HG03045 (cell line): ENCODE measurements around the gene CHMP6.

Experiments used
- ATAC-seq: cut with Tn5 transposase; IDR thresholded peaks from one replicate; pipeline ENCODE4 v1.9.1; 2021; ENCODE audit warnings: mild to moderate bottlenecking, moderate library complexity; ENCODE audit not compliant: unreplicated experiment

The CHMP6 gene

DNA sequence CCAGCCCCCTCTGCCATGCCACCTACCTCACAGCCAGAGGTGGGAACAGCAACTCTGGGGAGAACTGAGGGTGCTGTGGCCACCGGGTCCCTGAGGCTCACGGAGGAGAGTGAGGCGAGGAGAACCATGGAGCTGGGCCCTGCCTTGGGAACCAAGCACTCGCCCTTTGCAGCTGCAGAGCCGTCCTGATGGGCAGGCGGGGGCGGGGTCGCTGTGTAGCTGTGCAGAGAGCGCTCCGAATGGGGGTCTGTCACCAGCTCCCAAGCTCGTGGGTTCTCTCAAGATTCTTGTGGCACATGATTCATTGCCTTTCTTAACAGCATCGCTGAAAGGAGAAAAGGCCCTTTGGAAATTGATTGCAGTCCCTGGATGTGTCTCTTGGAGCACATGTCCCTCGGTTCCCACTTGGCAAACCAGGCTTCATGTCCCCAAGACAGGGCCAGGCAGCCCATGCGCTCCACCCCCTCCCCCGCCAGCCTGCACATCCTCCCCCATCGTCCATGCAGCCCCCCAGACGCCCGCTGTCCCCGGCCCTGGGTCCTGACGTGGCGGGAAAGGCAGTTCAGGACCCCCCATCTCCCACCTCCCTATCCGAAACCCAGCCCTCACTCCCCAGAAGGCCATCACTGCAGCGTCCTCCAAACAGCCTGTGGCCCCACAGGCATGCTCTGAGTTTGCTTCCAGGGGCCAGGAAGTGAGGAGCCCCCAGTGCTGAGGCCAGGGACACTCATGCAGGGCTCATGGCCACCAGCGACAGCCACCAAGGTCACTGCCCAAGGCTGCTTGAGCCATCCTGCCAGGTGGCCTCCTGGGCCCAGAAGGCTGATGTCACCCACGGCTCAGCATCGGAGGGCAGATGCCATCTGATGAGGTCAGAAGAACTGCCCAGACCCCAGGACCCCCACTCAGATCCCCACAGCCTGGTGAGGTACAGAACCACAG lies 20.6 kb upstream of the CHMP6 start:
- no peak for ATAC-seq

DNA sequence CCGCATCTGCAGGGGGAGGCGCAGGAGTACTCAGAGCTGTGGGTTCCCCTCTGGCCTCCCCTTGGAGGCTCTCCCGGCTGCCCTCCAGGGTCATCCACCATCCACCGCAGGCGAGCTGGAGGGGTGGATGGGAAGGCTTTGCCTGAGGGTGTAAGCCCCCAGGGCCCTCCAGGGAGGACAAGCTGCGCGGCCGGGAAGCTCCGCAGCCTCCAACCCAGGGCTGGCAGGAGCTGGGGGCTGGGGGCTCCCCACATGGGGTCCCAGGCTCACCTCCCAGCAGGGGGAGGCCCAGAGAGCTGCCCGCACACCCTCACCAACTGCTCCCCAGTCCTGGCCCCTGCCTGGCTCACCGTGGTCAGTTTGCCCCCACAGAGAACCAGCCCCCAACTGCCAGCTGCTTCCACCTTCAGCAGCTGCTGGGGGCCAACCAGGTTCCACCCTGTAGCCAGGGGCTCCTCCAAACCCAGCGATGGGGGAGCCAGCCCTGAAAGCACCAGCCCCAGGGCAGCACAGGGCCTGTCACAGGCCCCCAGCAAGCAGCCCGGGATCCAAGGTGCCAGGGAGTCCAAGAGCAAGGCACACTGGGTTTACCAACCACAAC lies 19.8 kb upstream of the CHMP6 start:
- no peak for ATAC-seq

DNA sequence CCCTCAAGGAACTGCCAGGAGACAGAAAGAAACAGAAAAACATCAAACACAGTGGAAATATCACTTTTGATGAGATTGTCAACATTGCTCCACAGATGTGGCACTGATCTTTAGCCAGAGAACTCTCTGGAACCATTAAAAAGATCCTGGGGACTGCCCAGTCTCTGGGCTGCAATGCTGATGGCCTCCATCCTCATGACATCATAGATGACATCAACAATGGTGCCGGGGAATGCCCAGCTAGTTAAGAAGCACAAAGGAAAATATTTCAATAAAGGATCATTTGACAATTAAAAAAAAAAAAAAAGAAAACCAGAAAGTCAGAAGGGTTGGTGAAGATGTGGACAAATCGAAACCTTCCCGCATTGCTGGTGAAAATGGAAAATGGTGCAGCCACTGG lies 14.9 kb upstream of the CHMP6 start:
- no peak for ATAC-seq

DNA sequence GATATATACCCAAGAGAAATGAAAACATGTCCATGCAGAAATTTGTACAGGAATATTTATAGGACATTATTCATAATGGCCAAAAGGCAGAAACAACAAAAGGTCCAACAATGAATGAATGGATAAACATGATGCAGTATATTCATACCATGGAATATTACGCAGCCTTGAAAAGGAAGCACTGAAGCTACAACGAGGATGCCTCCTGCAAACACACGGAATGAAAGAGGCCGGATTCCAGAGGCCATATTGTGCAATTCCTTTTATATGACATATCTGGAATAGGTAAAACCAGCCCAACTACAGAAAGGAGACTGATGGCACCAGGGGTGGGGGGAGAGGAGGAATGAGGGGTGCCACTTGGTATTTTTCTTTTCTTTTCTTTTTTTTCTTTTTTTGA lies 14.5 kb upstream of the CHMP6 start:
- ATAC-seq = no peak

DNA sequence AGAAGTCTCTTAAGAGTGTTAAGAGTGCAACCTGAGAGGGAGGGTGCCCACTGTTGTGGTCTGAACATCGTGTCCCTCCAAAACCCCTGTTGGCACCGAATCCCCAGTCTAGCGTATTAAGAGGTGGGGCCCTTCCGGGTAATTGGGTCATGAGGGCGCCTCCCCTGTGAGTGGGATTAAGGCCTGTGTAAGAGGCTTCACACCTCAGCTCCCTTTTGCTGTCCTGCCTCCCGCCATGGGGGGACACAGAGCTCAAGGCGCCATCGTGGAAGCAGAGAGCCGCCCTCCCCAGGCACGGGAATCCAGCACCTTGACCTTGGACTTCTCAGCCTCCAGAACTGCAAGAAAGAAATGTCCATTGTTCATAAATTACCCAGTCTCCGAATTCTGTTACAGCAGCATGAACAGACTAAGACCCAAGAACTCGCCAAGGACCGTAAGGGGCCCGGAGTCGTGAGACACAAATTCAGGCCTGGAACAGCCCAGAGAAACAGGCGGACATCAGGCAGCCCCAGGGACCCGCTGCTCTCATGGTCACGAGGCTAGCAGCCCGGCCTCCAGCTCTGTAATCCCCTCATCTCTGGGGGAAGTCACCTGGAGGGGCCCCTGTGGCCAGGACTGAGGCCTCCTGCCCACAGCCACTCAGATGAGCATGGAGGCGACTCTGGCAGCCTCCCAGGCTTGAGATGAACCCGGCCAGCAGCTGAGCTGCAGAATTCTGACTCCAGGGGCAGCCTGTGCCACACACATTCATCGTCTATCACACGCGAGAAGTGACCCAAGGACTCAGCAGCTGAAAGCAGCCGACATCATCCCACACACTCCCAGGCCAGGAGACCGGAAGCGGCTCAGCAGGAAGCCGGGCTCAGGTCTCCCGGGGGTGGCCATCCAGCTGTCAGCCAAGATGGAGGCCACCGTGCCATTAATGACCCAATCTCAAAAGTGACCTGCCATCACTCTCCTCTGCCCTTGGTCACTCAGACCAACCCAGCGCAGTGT lies 12.8 kb upstream of the CHMP6 start:
- no peak for ATAC-seq

DNA sequence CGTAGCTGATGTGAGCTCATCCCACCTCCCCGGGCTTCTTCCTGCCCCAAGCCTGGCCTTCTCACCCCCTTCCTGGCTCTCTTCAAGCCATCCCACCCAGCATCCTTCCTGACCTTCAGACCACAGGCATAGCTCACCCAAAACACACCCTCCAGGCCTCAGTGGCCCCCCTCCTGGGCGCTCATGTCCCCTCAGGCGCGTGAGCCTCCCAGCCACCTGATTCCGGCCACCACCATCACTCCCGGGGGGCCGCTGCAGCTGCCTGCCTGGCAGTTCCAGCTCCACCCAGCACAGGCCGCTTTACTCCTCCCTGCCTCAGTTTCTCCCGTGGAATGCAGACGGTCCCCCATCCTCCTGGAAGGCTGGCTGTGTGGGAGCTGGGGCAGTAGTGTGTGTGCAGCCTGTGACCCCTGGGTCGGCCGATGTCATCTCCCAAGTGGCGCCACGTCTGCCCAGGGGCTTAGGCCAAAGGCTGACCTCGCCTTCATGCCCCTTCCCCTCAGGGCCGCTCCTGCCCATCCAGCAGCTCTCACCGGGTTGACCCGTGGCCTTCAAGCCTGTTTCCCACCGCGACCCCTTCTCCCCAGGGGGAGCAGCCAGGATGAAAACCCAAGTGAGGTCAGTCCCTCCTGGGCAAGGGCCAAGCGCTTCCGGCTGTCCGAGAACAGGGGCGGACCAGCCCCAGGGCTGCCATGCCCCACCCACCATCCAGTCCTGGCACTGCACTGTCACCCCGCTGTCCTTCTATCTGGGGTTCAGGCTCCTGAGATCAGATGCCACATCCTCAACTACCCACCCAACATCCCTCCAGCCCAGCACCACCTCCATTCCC lies 11.9 kb upstream of the CHMP6 start:
- no peak for ATAC-seq

DNA sequence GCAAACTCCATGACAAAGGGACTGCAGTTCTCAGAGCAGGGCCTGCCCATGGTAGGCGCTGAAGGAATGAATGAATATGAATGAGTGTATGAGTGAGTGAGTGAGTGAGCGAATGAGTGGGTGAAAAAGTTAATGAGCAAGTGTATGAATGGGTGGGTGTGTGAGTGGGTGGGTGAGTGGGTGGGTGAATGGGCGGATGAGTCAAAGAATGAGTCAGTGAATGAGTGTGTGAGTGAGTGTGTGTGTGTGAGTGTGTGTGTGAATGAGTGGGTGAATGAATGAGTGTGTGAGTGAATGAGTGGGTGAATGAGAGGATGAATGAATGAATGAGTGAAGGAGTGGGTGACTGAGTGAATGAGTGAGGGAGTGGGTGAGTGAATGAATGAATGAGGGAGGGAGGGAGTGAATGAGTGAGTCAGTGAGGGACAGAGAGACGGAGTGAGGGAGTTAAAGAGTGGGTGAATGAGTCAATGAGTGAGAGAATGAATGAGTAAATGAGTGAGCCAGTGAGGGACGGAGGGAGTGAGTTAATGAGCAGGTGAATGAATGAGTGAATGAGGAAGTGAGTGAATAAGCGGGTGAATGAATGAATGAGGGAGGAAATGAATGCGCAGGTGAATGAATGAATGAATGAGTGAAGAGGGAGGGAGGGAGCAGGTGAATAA lies 11.1 kb upstream of the CHMP6 start:
- no peak for ATAC-seq

DNA sequence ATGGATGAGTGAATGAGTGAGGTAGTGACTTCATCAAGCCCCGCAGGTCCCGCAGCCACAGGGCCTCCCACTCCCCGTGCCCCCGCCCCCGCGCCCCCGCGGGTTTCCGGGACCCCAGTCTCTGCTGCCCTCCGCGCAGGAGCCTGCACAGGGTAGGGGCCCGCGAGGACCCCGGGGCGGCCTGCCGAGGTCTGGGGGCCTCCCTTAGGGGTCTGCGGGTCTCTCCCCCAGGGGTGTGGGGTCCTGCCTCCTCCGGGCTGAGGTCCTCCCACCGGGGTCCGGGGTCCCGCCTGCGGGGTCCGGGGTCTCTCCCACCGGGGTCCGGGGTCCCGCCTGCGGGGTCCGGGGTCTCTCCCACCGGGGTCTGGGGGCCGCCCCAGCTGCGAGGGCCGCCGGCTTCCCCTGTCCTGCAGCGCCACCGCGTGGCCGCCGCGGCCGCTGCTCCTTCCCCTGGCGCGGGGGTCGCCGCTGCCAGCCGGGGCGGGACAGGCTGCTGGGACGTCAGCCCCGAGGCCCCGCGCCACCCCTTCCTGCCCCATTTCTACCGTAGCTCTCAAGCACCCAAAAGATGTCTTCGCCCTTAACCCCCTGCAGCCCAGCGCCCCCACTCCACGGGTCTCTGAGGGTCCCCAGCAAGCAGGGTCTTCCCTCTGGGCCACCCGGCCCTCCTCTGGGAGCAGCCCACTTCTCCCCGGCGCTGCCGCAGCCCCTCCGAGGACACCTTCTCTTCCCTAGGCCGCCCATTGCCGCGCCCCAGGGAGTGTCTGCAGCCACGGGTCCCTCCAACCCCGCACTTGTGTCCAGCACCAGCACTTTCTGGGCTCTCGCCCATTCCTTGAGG lies 10.4 kb upstream of the CHMP6 start:
- no peak for ATAC-seq

DNA sequence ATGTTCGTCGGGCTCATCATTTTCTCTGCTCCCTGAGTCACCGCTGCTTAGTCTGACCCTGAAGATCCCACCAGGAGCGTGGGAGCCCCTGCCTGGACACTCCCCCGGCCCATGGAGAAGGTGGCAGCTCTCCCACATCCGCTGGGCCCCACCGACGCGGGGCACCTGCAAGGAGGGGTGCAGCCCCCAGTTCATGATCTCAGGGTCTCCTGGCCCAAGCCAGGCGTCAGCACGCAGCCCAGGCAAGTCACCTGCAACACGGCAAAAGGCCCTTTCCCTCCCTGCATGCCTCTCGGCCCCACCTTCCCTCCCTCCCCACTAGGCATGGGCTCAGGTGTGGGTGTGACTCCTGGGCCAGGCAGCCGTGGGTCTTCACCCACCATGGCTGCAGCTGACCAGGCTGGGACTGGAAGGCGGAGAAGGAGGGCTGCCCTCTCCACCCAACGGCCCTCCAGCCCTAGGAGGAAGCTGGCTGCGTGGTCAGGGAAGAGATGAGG lies 9.7 kb upstream of the CHMP6 start:
- ATAC-seq = no peak

DNA sequence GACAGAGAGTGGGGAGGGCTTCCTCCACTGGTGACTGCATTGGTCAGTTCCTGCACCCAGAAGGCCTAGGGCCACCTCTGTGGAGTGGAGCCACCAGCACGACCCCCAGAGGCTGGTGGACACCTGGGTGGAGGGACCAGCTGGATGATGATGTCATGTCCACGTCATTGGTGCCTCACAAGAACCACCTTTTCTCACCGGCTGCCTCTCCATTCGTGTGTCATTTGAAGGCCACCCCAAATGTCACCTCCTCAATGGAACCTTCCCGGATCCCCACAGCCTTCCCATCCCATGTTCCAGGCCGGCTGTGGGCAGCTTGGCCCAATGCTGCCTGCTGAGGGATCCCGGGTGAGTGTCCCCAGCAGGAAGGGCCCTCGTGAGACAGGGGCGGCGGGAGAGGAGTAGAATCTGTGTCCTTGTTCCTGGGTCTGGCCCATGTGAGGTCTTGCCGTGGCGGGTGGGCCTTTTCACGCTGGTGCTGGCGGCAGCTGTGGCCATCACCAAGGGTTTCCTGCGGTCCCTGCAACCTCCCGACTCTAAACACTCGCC lies 9.1 kb upstream of the CHMP6 start:
- ATAC-seq = no peak

DNA sequence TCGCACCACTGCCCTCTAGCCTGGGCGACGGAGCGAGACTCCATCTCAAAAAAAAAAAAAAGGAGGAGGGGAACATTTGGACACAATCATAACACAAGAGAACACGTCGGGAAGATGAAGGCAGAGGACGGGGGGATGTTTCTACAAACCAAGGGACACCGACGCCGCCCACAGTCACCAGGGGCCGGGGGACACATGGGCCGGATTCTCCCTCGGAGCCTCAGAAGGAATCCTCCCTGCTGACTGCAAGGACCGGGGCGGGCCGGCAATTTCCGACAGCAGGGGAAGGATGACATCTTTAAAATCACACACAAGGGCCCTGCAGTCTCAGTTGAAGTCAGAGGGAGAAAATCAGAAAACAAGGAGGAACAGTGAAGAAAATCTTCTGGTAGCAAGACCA lies 8.1 kb upstream of the CHMP6 start:
- no peak for ATAC-seq

DNA sequence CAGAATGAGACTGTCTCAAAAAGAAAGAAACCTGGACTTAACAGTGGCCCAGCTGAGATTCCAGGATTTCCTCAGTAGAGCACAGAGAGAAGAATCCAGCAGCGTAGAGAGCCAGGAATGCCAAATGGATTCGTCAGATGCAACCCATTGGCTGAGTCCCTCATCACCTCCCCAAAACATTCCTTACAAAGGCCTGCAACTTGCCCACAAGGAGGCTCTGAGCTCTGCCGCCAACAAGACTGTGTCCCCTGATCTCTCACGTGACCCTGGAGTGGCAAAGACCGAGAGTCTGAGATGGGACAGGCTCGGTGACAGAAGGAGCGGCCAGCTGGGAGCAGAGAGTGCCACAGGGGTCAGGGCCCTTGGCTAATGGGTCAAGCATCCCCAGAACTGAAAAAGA lies 6.9 kb upstream of the CHMP6 start:
- no peak for ATAC-seq

DNA sequence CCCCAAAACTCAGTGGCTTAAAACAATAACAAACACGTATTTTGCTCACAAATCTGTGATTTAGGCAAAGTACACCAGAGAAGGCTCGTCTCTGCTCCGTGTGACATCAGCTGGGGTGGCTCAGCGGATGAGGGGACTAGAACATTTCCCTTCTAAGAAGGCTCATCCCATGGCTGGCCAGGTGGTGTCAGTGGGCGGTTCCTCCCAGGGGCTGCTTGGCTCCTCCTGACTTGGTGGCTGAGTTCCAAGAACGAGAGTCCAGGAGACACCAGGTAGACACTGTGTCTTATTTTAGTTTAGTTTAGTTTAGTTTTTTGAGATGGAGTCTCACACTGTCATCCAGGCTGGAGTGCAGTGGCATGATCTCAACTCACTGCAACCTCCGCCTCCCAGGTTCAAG lies 5.6 kb upstream of the CHMP6 start:
- ATAC-seq = no peak

DNA sequence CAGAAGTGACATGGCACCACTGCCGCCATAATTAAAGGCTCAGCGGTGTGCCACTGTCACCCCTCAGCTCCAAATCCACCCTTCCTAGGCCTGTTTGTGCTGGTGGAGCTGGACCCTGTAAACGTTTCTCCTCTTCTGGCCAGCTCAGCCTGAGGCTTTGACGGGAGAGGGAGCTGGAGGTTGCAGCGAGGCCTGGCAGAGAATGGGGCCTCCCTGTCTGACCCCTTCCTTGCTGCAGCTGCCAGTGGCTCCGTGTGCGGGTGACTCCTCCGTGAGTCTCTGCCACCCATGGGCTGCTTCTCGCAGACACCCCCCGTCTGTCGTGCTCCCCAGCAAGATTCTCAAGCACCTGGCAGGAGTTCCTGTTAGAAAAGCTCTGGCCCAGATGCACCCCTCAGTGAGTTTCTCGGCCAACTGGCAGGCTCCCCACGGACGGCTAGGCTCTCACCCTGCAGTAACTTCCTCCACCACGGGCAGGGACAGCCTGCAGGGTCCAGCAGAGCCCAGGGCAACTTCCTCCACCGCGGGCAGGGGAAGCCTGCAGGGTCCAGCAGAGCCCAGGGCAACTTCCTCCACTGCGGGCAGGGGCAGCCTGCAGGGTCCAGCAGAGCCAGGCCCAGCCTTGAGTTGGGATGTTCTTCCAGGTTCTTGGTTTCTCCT lies 4.7 kb upstream of the CHMP6 start:
- ATAC-seq = no peak

DNA sequence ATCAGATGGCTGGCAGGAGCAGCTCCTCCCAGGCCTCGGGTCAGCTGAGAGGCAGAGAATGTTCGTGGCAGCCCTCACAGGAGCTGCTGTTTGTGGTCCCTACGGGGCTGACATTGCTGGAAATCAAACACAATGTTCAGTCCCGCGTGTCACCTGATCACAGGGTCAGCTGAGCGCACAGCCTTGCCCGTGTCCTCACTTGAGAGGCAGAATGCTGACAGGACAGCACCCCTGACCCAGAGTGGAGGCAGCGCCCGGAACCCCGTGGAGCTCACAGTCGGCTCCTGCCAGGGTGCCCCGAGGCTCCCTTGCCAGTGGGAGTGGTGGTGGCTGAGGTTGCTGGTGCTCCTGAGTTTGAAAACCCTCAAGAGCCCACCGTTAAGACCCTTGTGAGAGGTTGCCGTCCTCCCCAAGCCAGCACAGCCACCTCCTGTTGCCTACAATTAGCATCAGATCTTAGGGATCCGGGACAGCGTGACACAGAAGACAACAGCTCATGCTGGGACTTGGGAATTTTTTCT lies 3.6 kb upstream of the CHMP6 start:
- no peak for ATAC-seq

DNA sequence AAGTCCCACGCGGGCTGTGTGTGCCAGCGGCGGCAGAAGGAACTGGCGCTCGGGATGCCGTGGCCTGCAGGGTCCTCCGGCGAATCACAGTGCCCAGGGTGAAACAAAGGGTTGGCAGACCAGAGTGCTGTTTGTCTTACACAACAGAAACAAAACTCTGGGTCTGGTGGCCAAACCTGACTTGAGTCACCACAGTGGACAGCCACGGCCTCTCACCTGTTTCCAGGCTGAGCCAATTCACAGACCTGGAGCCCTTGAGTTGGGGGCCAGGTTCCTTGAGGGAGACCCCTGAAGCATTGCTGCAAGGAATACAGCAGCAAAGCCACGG lies 2.1 kb upstream of the CHMP6 start:
- ATAC-seq = no peak

DNA sequence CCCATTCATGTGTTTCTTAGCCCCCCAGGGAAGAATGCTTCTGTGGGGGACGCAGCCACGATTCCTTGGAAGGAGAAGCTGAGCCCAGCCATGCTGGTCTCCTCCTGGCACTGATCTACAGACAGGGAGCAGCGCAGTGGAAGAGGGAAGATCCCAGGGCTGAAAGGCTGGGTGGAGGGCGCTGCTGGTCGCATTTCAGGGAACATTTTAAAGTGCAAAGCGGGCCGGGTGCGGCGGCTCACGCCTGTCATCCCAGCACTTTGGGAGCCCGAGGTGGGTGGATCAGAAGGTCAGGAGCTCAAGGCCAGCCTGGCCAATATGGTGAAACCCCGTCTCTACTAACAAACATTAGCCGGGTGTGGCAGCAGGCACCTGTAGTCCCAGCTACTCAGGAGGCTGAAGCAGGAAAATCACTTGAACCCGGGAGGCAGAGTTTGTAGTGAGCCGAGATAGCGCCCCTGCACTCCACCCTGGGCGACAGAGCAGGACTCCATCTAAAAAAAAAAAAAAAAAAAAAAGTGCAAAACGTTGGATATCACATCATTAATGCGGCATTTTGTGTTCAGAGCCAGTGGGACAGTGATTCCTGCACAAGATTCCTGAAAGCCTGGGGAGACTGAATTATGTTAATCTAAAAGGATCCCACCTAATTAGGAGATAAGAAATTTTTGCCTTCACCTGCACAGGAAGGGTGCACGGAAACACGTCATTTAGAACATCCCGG lies 558 bp upstream of the CHMP6 start:
- no peak for ATAC-seq
